GM21825 (cell line): Measurements from ENCODE around the gene WASF3.

ENCODE experiments used
- ATAC-seq: cut with Tn5 transposase; IDR thresholded peaks from one replicate; pipeline ENCODE4 v1.9.1; 2021; ENCODE audit warnings: mild to moderate bottlenecking, moderate library complexity; ENCODE audit not compliant: unreplicated experiment

Gene WASF3

DNA sequence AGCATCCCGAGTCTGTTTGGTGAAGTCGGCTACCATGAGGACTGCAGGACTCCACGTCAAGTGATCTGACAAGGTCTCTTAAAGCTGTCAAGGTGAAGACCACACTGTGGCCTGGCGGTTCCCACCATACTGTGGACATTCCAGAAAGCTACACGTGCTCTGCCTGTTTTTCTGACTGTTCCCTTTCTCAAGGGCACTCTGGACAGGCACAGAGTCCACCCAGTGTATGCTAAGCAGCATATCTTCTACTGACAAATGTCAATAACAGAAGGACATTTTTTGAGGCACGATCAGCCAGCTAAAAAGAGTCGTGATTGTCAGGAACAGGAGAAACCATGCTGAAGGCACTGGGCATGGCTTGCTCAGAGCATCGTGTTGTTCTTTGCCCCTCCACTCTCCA, 12.8 kb upstream of the WASF3 start:
- ATAC-seq, result no peak

DNA sequence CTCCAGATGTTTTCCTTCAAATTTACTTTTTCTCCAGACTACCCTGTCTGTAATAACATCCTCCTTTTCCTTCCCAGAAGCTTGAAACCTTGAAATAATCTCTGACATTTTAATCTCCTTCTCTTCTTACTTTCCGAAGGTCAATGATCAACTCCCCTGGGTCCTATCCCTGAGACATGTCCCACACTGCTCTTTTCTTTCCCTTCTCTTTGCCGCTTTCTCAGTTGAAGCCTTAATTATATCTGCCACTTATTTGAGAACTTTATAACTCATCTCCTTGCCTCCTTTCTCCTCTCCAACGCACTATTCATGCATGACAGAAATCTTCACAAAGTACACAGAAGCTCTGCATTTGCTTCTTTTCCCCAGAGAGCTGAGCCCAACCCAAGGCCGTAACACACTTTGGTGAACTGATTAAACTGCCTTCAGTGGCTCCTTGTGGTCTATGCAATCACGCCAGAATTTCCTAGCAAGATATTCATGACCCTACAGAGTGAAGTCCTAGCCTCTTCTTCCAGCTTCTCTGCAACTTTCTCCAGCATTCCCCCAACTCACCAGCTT, 9.2 kb upstream of the WASF3 start:
- ATAC-seq, result no peak

DNA sequence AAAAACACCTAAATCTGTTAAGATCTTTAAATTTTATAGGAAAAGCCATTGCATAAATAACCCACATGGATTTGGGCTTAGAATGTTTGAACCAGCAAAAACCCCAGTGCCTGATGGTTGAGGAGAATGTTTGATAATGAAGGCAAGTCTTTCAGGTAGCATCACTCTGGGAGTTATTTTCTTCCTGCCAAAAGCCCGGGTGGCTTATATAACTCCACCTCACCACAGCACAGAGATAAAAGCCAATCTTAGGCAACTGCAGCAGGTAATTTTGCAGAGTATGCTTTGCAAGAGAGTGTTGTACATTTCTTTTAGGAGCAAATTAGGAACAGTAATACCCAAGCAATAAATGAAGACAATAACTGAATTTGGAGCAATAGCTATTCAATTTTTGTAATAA, 7.8 kb upstream of the WASF3 start:
- no peak for ATAC-seq

DNA sequence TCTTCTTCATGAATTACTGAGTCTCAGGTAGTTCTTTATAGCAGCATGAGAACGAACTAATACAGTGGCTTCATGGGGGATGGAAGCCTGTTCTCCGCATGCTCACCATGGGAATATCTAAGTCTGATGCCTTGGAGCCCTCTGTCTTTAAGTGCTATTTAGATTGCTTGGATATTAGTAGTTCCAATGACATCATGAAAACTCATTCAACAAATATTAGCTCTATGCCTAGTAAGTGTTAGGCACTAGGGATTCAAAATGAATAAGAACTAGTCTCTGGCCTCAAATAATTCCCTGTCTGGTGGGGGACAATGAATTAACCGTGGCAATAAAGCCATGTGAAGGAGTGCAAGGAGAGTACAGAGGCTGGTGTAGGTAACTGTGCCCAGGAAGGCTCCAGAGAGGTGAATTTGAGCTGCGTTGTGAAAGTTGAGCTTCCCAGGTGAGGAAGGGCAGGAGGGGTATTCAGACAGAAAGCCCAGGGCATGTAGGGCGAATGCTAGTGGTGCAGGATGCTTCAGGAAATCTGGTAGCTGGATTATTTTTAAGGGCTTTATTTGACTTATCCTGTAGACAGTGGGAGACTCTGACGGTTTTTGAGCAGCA, 6.1 kb upstream of the WASF3 start:
- no peak for ATAC-seq

DNA sequence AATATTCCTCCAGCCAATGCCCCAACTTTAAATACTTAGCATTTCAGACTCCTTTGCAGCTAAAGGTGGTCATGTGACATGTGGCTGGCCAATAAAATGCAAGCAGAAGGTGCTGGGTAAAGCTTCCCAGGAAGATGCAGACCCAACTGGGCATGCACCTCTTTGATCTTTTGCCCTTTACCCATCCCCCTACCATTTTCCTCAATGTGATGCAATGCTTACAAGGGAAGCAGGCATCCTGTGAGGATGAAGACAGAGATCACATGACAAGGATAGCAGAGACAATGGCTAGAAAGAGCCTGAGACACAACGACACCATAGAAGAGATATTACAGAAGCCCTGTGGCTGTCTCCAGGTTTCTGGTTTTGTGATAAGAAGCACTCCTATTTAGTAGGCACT, 2.1 kb upstream of the WASF3 start:
- ATAC-seq, result no peak

DNA sequence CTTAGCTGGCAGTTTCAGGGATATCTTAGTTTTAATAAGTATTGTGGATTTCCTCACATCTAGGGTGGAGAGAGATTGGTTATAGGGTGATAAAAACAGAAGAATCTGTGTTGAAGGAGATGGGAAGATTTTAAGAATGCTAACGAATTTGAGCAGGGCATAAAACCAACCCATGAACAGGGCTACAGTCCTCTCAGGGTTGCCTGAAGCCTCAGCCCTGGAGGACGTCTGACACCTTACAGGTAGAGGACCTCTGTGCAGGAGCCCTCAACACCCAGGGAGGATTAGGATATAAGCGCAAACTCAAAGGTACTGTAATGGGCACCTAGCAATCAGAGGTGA, 461 bp upstream of the WASF3 start:
- no peak for ATAC-seq

DNA sequence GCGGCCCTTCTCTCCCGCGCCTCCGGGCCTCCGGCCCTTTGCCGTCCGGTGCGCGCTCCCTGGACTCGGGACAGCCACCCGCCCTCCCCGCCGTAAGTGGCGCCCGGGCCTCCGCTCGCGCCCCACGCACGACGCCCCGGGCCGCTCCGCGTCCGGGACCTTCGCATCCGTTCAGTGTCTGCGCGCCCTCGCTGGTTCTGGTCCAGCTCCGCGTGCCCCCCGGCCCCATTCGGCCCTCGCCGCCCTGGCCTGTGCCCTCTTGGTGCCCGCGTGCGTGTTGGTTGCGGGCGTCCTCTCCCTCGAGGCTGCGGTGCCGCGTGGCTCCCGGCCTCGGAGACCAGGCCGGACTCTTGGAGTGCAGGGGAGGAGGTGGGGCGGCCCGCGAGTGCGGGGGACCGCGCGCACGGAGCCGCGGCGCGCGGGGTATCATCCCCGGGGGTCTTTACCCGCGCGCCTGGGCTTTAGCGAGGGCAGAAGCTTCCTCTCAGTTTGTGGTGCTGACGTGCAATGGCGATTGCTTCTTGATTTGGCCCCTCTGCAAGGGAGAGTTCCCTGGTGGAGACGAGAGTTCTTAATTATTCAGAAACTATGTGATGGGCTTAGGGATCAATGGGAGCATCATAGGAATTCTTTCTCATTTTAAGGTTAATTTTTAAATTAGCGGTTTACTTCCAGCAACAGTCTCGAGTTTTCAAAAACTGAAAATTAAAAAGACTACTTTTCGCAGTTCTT, 757 bp downstream of the WASF3 start:
- ATAC-seq, result no peak

DNA sequence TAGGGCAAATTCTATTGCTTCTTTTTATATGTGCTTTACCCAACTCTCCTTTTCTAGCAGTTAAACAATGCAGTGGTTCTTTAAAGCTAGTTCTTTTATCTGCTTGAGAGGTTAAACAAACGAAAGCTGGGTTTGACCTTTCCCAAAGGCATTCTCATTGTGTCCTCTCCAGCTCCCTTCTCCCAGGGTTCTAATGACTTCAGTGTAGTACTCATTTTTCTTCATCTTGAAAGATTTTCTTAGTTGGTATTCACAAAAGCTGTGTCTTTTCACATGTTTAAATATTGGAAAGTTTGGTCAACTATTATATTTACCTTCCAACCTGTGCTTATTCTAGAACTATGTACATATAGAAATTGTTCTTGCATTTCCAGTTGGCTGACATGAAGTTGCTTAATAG, 1.5 kb downstream of the WASF3 start:
- ATAC-seq, result no peak

DNA sequence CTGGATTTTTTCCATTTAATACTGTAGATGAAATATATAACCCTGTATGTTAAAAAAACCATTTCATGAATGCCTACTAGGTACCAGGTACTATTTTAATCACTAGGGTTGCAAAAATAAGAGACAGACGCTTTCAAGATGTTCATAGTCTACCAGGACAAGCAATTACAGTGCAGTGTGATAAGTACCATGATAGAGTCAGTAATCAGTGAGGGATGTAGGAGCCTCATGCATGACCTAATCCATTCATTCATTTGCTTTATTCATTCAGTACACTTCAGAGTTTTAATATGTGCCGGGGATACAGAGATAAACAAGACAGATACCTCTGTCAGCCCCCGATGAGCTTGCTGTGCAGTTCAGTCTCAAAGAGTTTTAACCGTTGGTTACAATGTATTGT, 3.0 kb downstream of the WASF3 start:
- ATAC-seq, result no peak

DNA sequence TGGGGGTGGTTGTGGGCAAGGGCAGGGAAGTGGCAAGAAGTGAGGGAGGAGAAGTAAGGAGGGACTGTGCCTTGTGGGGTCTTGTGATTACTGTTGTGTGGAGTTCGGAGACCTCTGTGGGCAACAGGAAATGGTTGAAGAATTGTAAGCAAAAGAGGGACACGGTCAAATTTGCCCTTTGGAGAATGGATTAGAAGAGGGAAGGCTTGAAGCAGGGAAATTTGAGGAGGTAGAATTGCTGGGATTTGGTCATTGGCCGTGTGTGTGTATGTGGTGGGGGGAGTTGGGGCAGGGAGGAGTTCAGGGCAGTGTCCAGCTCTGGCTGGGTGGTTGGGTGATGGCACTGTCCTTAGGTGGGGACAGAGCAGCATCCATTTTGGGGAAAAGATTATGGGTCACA, 3.6 kb downstream of the WASF3 start:
- ATAC-seq, result no peak

DNA sequence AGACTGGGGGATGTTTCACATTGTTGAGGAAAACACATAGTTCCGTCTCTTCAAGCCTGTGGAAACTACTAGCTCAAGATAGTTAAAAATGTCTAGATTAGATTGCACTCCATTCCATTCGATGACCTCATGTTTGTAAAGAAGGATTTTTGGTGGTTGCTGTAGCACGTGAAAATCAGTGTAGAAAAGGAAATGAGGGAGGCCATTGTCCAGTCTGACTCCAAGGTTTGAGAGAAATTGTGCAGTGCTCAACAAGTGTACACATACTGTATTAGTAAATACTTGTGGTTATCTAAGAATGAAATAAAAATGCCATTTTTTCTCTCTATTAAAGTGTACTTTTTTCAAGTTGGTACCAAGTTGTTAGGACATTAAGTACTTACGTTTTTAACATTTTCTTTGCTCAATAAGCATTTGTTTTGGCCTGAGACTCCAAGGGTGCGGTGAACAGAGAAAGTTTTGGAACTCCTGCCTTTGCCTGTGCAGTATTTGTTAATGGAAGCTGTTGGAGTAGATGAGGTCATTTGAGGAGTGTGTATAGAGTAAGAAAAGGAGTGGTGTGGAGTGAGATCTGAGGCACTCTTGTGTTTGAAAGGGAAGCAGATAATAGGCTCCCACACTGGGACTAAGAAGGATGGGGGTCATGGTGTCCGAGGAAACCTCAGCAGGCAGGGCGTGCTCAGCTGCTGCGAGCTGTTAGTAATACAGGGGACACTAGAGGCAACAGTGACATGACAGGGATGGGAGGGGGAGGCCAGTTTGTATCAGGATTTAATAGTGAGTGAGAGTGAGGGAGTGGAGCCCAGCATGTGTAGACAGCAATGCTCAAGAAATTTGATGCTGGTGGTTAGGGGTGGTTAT, 4.4 kb downstream of the WASF3 start:
- ATAC-seq, result no peak

DNA sequence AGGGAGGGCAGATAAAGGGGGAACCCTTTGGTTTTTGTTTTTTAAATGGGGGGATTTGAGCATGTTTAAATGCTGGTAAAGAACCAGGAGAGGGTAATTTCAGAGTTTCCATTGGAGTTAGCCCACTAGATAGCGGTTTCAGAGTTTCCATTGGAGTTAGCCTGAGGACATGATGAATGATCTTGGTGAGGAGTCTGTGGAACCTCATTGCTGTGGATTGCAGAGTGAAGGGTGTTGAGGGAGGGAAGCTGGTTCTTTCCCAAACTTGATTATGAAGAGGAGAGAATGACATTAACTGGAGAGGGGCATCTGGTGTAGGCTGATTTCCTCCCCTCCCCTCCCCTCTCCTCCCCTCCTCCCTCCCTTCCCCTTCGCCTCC, 5.0 kb downstream of the WASF3 start:
- no peak for ATAC-seq

DNA sequence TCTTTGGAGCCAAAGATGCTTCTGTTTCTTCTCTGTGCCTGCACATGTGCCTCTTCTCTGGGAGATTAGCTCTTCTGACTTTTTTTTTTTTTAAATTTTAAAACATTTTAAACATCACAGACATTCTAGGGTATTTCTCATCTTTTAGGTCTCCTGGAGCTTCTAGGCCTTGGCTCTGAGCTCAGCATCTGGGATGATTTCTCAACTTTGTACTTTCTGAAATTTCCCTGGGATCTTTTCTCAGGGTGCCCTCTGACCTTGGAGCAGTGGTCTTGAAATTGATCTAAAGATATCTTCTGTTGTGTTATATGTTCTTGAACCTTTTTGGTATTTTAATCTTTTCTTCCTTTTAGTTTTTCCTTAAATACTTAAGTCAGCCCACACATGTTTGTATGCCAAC, 6.2 kb downstream of the WASF3 start:
- ATAC-seq, result no peak

DNA sequence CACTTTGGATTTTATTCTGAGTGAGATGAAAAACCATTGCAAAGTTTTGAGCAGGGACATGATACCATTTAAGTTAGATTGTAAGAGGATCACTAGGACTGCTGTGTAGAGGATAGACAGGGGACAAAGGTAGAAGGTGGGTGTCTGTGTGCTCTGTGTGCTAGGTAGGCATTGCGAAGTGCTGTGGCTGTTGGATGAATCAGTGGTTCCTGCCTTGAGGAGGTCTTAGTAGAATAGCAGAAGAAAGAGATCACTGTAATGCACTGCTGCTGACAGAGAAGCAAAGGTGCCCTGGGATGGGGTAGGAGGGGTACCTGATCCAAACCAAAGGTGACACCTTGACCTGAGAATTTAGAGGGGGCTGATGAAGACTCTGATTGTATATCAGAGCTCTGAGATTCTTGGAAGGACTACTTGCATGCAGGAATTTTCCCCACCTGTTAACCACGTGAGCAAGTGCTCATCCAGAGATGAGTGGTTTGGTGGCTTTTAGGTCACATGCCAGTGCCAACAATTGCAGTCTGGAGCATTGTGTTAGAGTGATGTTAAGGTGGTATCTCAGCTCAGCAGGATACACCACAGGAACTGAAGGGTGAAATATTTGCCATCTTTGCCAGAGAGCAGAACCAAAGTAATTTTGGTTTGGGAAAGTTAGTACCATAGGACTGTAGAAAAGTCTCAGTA, 10.8 kb downstream of the WASF3 start:
- ATAC-seq, result no peak

DNA sequence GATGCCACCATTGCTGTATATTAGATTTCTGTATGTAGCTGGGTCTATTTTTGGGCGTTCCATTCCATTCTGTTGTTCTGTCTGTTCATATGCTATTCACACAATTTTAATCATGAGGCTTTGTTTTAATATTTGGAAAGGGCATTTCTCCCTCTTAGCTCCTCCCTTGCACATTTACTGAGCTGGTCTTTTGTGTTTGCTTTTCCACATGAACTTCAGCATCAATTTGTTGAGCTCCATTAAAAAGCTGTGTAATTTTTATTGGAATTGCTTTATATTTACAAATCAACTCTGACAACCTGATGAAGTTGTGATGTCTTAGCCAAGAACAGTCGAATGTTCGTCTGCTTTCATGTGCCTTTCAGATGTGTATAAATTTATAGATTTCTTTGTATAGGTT, 14.0 kb downstream of the WASF3 start:
- no peak for ATAC-seq

DNA sequence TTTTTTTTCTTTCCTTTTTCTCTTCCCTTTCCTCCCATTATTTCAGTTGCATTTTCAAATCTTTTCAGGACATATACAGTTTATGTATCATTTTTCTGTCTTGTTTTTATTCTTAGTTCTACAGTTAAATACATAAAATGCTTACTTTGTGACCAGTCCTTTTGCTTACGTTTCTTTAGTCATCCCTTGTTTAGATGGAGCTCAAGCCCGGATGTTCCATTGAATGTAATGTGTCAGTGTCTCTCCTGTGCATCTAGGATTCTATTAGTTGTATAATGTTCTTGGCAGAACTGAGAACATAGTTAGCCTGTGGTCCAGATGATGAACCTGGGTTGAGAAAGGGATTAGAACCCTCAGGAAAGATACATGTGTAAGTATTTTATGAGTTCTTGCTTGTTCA, 17.8 kb downstream of the WASF3 start:
- ATAC-seq, result no peak

DNA sequence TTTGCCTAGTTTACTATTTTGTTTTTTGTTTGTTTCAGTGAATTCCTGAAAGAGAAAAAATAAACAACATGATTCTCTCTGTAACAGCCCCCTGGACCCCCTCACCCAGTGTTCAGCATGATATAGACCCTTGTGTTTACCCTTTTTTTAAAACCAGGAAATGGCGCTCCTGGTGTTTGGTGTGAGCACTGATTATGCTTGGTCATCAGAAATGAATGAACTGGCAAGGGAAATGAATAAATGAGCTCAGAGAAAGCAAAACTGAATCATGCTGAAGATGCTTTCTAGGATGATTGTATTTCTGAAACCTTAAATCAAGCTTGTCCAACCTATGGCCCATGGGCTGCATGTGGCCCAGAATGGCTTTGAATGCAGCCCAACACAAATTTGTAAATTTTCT, 22.1 kb downstream of the WASF3 start:
- ATAC-seq, result no peak

DNA sequence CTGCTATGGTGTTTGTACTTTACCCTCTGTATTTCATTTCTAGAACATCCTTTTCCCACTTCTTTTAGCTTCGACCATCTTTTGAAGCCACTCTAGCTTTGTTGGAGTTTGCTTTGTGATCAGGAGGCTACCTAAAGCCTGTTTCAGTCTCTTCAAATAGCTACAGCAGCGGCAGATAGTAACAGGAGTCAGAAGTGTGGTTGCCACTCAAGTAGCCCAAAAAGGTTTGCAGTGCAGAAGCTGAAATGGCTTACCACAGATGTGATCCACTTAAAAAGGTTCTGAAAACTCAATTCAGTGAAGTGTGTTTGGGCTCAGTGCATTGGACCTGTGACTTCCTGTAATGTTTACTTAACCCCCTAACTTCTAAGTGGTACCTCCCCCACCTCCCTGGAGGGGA, 26.2 kb downstream of the WASF3 start:
- no peak for ATAC-seq

DNA sequence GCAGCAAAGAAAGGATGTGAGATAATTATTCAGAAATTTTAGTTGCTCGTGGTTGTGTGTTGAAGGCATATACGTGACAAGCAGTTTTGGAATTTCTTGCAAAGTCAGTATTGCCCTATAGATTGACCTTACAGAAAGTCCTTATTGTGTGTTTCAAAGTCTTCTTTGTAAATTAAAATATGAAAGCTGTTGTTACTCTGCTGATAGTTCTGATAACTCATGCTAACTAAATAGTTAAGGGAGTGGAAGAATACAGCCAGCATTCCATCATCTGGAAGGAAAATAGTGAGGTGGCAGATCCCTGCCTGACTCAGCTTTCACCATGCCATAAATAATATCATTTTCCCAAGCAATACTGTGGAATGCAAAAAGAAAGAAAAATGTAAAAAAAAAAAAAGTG, 27.2 kb downstream of the WASF3 start:
- no peak for ATAC-seq

DNA sequence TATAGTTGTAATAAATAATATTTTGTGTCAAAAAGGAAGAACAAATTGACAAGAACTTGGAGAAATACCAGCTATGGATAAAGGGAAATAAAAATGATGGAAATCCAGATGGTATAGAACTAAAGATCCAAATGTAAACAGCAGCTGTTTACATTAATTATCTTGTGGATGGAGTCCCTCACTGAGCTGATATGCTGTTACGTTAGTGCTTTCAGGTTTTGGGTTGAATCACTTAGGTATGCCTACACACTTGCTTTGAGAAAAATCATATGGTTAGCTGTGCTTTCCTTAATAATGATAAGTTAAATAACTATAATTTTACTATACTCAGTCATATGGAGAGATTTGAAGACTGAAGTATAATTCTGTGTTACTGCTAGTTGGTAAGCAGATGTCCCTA, 27.7 kb downstream of the WASF3 start:
- ATAC-seq, result no peak

DNA sequence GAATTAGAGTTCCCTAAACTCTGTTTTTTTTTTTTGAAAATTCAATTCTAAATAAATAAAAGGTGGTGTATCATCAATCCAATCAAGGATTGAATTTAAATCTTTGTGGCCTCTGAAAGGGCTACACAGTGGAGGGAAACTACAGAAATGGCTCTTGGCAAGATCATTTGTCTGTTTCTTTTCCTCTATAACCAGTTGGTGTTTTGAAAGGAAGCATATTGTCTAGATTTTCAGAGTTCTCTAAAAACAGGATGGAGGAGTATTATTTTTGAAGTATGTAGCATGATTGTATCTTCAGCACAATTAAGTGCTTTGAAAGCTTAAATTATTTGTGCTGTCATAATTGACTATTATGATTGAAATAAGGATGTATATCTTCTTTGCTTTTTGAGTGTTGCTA, 29.8 kb downstream of the WASF3 start:
- no peak for ATAC-seq
